GM12891 (cell line): ENCODE results near the gene GPC5.

Experiments used
- POLR2A ChIP-seq: IDR thresholded peaks from 2 replicates; pipeline ENCODE4 v1.6.1; 2011; ENCODE audit warnings: low read depth, low read length, control low read depth
- SPI1 ChIP-seq: IDR thresholded peaks from 2 replicates; pipeline ENCODE4 v1.6.1; 2011; ENCODE audit warnings: low read depth, low read length, control low read depth

DNA sequence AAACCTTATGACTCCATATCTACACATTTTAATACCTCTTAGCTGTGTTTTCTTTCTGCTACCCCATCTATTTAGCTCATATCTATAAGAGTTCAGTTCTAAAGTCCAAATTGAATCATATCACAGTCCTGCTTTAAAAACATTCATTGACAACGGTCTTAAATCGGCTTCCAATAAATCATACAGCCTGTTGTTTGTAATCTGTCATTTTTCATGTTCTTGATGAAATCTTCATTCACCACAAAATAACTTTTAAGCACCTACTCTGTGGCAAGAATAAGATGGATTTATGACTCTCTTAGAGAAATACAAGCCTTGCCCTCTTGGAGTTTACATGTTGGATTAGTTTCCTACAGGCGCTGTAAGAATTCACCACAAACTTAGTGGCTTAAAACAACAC lies 1377.2 kb downstream of the GPC5 start:
- TF ChIP-seq SPI1 = no peak
- no peak for TF ChIP-seq POLR2A
